NOMO-1 treated with dmso at 0.1 percent for 144 hours (cell line): ENCODE results near the gene C3.
"Not testable (repeated sequence)": the region's sequence is repeated elsewhere in the genome, so short reads cannot be mapped to it uniquely, and the experiment has no call there.

ENCODE experiments used
- DNase-seq: peaks from one replicate; lab custom pipeline; 2025; ENCODE audit not compliant: unreplicated experiment; lab: John Stamatoyannopoulos, UW

The C3 gene

DNA sequence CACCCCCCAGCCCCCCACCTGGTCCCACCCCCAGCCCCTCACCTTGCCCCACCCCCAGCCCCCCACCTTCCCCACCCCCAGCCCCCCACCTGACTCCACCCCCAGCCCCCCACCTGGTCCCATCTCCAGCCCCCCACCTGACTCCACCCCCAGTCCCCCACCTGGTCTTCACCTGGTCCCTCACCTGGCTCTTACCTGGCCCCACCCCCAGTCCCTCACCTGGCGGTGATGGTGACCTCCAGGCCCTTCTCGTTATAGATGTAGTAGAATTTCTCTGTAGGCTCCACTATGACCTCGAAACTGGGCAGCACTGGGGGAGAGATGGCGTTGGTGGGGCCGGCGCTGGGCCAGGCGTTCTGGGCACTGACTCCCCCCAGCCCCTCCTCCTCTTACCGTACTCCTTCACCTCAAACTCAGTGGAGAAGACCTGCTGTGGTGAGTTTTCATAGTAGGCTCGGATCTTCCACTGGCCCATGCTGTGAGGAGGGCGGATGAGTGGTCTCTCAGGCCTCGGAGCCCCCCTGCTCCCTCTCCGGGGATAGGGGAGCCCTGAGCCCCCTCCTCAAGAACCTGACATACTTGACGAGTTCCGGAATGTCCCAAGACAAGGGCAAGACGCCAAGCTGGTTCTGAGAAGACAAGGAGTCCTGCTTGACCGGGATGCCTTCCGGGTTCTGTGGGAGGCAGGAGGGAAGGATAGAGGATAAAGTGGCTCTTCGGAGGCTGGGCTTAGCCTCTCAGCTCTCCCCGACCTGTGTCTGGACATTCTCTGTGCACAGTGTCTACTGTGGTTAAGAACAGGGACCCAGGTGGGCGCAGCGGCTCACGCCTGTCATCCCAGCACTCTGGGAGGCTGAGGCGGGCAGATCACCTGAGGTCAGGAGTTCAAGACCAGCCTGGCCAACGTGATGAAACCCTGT is 6.4 kb downstream of the C3 start:
- DNase-seq, result no peak

DNA sequence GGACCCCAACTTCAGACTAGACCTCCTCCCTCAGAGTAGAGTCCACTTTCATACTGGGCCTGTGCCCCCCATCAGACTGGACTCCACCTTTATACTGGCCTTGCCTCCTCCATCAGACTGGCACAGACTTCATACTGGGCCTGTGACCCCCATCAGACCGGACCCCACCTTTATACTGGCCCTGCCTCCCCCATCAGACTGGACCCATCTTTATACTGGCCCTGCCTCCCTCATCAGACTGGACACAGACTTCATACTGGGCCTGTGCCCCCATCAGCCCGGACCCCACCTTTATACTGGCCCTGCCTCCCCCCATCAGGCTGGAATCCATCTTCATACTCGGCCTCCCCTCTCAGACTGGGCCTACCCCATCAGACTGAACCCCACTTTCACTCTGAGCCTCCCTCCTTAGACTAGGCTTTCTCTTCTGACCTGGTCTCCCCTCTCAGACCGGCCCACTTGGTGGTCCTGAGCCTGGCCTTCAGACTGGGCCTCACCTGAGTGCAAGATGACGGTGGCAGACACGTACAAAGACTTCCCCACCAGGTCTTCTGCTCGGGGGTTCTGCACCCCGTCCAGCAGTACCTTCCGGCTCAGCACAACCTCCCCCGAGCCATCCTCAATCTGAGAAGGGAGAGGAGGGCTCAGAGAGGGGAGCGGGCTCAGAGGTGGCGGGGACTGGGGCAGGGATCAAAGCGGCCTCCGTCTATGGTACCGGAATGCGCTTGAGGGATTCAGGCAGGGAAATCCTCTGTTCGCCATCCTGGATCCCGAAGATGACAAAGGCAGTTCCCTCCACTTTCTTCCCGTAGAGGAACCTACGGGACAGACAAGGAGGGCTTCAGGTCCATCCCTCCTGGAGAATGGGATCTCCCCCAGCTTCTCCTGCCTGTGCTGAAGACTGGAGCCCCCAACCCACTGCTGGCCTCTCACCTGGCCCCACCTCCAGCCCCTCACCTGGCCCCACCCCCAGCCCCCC is 7.5 kb downstream of the C3 start:
- no peak for DNase-seq

DNA sequence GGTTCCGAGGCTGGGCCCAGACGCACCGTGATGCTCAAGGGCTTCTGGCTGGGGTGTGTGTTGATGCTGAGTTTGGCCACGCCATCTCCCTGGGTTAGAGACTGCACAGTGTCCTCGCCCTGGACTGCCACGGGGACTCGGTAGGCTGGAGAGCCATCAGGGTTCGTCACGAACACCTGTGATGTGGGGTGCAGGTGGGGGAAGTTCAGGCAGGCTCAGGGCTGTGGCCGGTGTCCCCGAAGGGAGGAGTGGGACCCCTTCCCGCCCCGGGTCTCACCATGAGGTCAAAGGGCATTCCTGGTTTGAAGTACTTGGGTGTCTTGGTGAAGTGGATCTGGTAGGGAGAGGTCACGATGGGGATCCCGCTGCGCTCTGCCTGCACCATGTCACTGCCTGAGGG is 8.2 kb downstream of the C3 start:
- DNase-seq, result no peak

DNA sequence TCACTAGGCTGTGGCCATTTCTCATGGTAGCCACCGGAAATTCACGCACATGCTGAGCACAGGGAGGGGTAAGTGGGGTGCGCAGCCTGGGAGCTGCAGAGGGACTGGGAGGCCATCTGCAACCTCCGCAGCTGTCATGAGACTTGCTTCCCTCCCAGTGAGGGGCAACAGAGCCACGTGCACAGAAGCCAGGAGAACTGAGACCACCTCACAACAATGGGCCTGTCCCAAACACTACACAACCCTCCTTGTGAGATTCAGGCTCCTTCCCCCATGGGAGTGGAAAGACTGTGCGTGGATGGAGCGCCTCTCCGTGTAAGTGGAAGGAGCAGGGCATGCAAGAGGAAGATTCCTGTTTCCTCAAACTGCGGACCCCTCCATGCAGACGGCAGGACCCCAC is 8.8 kb downstream of the C3 start:
- DNase-seq, result no peak

DNA sequence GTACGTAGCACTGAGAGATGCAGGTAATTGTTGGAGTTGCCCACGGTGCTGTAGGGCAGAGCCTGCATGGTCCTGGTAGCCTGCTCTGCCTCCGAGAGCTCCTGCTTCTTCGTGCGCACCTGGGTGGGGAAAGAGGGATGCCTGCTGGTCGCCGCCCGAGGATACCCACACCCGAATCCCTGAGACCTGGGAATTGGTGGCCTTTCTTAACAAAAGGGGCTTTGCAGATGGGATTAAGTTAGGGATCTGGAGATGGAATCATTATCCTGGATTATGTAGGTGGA is 9.4 kb downstream of the C3 start:
- DNase-seq, result no peak

DNA sequence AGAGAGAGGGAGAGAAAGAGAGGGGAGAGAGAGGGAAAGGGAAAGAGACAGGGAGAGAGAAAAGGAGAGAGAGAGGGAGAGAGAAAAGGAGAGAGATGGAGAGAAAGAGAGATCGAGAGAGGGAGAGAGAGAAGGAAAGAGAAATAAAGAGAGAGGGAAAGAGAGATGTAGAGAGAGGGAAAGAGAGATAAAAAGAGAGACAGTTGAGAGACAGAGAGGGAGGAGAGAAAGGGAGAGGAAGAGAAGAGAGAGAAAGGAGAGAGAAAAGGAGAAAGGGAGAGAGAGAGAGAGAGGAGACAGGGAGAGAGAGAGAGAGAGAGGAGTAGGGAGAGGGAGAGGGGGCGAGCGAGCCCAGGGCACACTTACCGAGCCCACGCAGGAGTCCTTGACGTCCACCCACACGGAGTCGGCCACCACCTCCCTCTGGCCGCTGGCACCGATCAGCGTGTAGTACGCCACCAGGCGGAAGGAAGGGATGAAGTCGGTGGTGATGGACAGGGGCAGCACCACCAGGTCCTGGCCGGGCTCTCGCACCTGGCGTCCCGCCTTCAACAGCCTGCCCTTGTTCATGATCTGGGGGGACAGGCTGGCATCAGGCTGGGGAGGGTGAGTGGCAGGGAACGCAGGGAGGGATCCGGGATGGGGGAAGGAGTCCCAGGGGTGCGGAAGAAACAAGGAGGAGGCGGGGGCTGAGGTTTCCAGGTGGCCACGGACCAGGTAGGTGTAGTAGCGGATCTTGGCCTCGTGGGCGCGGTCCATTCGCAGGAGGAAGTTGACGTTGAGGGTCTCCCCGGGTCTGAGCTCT is 10.0 kb downstream of the C3 start:
- DNase-seq, result no peak

DNA sequence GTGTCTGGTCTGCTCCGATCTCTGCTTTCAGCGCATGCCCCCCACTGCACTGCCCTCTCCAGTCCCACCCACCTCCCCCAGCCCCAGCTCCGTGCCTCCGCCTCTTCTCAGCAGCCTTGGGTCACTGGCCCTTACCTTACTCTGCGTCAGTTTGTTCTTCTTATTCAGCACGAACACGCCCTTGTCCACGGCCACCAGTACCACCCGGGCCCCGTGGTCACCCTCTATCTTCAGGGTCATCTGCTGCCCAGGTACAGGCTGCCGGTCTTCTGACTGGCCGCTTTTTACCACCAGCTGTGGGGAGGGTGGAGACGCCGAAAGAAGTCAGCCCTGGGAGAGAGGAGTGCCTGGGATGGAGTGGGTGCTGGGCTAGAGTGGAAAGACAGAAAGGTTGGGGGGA is 10.9 kb downstream of the C3 start:
- no peak for DNase-seq

DNA sequence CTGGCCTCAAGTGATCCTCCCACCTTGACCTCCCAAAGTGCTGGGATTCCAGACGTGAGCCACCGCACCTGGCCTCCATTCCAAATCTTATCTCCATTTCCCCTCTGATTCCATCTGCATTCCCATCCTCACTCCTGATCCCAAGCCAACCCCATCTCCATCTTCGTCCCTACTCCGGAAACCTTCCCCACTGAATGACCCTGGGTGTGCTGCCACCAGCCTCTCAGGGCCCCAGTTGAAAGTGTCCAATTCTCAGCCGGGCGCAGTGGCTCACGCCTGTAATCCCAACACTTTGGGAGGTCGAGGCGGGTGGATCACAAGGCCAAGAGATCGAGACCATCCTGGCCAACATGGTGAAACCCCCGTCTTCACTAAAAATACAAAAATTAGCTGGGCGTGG is 11.5 kb downstream of the C3 start:
- not testable (repeated sequence) for DNase-seq

DNA sequence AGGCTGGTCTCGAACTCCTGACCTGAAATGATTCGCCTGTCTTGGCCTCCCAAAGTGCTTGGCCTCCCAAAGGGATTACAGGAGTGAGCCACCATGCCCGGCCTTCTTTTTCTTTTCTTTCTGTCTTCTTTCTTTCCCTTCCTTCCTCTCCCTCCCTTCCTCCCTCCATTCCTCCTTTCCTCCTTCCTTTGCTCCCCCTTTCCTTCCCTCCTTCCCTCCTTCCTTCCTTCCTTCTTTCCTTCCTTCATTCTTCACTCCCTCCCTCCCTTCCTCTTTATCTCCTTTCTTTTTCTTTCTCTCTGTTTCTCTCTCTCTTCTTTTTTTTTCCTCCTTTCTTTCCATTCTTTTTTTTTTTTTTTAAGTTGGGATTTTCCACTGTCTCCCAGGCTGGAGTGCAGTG is 12.1 kb downstream of the C3 start:
- DNase-seq, result no peak

DNA sequence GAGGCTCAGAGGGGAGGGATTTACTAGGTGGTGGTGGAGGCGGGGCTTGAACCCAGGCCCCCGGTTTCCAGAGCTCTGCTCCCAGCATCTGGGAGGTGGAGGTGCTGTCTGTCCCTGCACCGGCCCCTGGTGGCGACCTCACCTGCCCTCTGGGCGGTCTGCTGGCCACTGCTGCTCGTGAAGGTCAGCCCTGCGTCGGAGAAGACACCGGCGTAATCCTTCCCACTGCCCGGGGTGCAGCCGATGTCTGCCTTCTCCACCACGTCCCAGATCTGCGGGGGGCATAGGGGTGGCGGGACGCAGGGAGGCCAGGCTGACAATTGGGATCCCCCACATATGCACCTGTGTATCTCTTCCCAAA is 12.8 kb downstream of the C3 start:
- no peak for DNase-seq

DNA sequence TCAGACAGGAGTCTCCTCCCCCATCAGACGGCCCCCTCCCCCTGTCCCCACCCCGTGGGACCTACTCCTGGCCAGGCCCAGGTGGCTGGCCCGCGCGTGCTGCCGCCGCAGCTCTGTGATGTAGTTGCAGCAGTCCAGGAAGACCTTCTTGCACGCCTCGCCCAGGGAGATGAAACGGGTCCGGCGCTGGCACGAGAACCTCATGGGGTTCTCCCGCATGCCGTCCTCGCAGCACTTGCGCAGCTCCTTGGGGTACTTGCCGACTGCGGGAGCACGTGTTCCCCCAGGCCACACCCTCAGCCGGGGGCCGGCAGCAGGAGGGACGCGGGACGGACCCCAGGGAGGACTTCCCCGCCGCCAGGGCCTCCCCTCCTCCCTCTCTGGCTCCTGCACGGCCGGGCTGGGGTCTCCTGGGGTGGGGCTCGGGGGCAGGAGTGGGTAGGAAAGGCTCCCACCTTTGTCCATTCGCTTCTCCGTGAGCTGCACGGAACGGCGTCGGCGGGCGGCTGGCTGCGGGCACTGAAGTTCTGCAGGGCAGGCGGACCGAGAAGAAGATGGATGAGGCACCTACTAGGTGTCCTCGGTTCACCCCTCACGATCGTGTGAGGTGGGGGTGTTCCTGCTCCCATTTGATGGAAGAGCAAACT is 13.3 kb downstream of the C3 start:
- DNase-seq, result no peak

DNA sequence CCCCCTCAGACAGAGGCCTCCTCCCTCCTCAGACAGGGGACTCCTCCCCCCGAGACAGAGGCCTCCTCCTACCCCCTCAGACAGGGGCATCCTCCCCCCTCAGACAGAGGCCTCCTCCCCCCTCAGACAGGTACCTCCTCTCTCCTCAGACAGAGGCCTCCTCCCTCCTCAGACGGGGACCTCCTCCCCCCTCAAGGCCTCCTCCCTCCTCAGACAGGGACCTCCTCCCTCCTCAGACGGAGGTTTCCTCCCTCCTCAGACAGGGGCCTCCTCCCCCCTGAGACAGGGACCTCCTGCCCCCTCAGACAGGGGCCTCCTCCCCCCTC is 13.9 kb downstream of the C3 start:
- no peak for DNase-seq

DNA sequence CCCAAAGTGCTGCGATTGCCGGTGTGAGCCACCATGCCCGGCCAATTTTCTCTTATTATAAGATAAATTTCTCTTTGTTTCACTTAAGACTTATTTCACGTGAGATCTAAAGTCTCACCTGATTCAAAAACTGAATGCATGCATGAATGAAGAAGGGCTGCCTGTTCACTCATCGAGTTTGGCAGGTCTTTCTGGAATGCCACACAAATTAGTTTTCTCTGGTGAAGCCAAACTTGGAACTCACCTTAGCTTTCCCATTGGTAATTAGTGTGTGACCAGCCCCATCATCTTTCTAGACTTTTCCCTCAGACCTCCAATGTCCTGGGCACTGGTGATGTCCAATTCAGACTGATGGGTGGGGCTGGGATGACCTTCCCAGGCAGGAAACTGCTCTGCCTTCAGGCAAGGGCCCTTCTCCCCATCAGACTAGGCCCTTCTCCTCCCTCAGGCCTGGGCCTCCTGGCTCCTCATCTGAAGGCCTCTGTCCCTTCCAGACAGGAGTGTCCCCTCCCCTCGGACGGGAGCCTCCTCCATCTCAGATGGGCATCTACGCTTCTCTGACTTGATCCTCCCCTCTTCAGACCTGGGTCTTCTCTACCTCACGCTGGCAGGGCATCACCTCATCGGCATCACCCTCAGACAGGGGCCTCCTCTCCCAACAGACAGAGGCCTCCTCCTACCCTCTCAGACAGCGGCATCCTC is 14.4 kb downstream of the C3 start:
- DNase-seq, result no peak

DNA sequence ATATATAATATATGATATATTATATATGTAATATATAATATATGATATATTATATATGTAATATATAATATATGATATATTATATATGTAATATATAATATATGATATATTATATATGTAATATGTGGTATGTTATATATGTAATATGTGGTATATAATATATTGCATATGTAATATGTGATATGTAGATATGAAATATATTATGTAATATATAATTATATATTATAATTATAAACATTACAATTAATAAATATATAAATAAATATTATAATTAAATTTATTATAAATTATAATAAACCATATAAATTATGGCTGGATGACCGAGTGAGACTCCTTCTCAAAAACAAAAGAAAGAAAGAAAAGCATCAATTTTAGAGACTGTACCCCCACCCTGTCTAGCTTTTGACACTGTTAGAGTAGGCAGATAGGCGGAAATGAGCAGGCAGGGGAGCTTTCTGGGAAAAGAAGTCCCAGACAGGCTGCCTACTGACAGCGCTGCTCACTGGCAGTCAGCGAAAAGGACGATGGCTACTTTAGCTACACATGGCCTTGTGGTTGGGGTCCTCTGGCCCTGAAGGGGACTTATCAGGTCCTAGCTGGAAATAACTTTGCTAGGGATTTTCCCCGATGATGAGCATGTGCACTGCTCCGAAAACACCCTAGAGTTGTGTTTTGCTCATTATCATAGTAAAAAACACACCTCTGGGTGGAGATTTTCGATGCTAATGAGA is 19.7 kb downstream of the C3 start:
- no peak for DNase-seq

DNA sequence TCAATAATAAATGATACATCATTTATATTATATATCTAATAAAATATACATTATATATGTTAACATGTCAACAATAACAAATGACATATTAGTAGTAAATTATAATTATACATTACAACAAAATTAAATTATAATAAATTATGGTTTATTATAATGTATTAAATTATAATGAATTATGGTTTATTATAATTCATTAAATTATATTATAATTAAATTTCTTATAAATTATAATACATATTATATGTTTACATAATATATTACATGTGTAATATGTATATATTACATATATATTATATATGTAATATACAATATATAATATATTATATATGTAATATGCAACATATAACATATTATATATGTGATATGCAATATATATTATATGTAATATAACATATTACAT is 20.5 kb downstream of the C3 start:
- DNase-seq, result no peak

DNA sequence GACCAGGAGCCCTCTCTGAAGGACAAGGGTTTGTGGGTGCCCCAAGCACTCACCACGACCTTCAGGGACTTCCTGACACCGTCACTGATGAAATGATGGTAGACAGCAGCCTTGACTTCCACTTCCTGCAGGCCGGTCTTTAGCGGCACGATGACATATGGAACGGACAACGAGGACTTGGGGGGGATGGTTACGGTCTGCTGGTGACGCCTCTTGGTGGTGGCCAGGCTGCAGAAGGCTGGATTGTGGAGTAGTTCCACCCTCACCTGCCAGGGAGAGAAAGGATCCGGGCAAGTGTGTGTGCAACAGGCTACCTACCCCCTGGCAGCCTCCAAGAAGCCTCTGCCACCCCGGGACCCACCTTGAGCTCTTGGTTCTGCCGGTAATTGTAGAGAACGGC is 23.2 kb downstream of the C3 start:
- no peak for DNase-seq

DNA sequence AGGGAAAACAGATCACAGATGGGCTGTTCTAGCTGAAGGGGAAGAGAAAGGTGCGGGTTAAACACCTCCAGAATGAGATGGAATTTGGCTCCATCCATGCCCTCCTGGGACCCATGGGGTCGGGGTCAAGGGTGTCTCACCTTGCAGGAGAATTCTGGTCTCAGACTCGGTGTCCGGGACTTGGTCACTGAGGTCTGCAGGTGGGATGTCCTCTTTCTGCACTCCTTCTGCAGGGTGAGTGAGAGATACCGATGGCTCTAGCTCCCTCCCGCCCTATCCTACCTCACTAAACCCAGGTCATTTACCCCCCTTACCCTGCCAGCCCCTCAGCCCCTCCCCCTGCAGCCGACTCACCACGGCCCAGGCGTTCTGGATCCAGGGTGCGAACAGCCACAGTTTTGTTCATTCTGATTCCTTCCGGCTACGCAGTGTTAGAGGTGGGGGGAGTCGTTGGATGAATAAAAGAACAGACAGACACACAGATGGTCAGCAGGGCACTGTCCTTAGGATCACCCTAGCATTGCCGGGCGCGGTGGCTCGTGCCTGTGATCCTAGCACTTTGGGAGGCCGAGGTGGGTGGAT is 24.1 kb downstream of the C3 start:
- no peak for DNase-seq

DNA sequence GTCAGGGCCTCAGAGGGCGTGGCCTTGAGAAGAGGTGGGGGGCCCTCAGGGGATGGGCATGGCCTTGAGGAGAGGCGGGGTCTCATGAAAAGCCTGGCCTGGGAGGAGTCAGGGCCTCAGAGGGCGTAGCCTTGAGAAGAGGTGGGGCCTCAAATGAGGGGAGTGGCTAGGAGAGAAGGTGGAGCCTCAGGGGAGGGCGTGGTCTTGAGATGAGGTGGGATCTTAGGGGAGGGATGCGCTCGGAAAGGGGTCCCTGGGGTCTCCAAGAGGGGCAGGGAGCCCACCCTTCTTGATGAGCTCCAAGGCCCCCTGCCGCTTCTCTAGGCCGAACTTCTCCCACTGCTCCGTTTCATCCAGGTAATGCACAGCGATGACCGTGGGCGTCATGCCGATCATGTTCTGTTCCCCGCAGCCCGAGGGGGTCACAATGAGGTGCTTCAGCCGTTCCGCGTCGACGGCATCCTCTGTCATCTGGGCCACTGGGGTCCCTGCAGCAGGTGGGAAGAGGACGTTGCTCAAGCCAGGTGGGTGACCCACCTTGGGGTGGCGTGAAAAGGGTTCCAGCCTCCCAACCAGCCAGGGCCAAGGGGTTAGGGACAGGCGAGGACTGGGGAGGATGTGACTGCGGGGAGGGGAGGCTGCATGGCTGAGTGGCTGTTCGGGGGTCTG is 26.2 kb downstream of the C3 start:
- no peak for DNase-seq

DNA sequence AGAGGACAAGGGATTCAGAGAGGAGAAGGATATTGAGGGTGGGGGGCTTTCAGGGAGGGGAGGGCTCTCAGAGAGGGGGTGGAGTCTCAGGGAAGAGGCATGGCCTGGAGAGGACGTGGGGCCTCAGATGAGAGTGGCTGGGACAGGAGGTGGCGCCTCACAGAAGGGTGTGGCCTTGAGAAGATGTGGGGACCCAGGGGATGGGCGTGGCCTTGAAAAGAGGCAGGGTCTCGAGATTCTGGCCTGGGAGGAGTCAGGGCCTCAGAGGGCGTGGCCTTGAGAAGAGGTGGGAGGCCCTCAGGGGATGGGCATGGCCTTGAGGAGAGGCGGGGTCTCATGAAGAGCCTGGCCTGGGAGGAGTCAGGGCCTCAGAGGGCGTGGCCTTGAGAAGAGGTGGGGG is 26.8 kb downstream of the C3 start:
- DNase-seq, result no peak
